Retinal pigment epithelial cell (primary cell): ENCODE measurements around the gene IFIT2.

Experiments used
- DNase-seq: peaks from one replicate; pipeline ENCODE4 v3.0.0-alpha.2; 2010; ENCODE audit warnings: low read depth
- H3K4me3 ChIP-seq: 2 replicates; pipeline ENCODE4 v1.5.1; 2011; ENCODE audit warnings: mild to moderate bottlenecking, low read length, control low read depth, moderate library complexity
- CTCF ChIP-seq: conservative IDR thresholded peaks from 2 replicates; pipeline ENCODE4 v1.5.1; 2011; ENCODE audit warnings: low read depth, low read length, control low read depth, inconsistent platforms

IFIT2 gene

GRCh38 chr10:89270153-89270483, 31.7 kb upstream of the IFIT2 start:
- TF ChIP-seq CTCF = no peak
- DNase-seq = no peak
- no peak overlapping the region for H3K4me3 ChIP-seq

DNA sequence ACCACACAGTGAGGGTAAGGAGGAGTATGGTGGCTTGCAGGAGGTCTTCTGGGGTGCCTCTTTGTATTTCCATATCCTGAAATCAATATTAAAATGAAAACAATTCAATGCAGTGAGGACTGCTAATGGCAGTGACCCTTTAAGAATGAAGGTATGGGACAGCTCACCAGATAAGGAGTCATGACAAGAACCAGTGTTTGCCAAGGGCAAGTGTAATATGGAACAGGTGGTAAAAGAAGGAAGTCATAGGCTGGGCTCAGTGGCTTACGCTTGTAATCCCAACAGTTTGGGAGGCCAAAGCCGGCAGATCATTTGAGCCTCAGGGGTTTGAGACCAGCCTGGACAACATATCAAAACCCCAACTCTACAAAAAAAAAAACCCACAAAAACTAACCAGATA, 30.3 kb upstream of the IFIT2 start:
- no peak for DNase-seq
- H3K4me3 ChIP-seq = no peak overlapping the region
- TF ChIP-seq CTCF = no peak

DNA sequence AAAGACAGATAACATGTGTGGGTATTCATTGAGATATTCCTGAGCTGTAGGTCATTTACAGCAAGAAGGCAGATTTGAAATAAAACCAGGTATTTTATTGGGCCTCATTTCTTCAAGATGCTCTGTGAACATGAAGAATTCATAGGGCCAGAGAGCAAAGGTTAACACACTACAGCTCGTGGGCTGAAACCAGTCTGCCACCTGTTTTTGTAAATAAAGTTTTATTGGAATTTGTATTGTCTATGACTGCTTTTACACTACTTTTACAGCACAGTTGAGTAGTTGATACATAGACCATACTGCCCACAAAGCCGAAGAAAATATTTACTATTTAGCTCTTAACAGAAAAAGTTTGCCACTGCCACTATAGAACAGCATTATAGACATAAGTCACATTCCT, 28.2 kb upstream of the IFIT2 start:
- no peak for TF ChIP-seq CTCF
- H3K4me3 ChIP-seq = no peak overlapping the region
- DNase-seq = no peak

GRCh38 chr10:89274928-89275327, 26.9 kb upstream of the IFIT2 start:
- DNase-seq = no peak
- TF ChIP-seq CTCF = no peak
- H3K4me3 ChIP-seq = no peak overlapping the region

DNA sequence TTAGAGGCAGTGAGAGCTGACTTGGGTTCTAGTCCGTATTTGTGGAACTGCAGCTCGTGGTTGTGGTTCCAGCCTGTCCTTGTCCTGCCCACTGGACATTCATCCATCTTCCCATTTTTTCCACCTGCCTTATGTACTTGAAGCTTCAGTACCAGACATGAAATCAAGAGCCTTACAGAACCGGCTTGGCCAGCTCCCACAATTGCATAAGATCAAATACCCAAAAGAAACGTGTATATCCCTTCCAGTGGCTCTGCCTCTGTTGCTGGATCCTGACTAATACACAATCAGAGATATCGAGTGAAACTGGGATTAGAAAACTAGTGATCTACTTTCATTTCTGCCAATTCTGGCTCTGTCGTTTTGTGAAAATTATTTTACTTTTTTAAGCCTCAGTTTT, 26.5 kb upstream of the IFIT2 start:
- DNase-seq = no peak
- no peak for TF ChIP-seq CTCF
- no peak overlapping the region for H3K4me3 ChIP-seq

- no peak for TF ChIP-seq CTCF
- DNase-seq = peak; percentile 99
- no peak overlapping the region for H3K4me3 ChIP-seq
Measured at GRCh38 chr10:89278034-89278535, 23.8 kb upstream of the IFIT2 start.

- no peak for DNase-seq
- H3K4me3 ChIP-seq = no peak overlapping the region
- TF ChIP-seq CTCF = no peak
Measured at GRCh38 chr10:89278900-89279392, 22.9 kb upstream of the IFIT2 start.
